A673 (cell line): Measurements from ENCODE around the gene PRTG.

ENCODE experiments used
- CTCF ChIP-seq: fragments of 300-800, 200-600 bp; sonication (generic); conservative IDR thresholded peaks from 2 replicates; pipeline ENCODE4 v1.5.1; 2017; ENCODE audit warnings: low read depth, mild to moderate bottlenecking, antibody characterized with exemption, low read length, moderate library complexity, mixed read lengths
- EZH2 ChIP-seq: fragments of 200-600 bp; sonication (generic); IDR thresholded peaks from 2 replicates; pipeline ENCODE4 v1.6.1; 2017; ENCODE audit warnings: borderline replicate concordance, low read depth, mild to moderate bottlenecking, mixed read lengths, antibody characterized with exemption, low read length; ENCODE audit not compliant: poor library complexity, severe bottlenecking

- TF ChIP-seq EZH2 = no peak
- no peak for TF ChIP-seq CTCF
Measured at GRCh38 chr15:55742498-55742926, 440 bp downstream of the PRTG start.
